Erythroblast (primary cell): ENCODE measurements around the gene ERBB4.
A peak's percentile ranks its signal among the peaks of the same experiment; 100 is the strongest.

Source experiments
- DNase-seq, 2 experiments: peaks; one replicate each; lab custom pipeline; 2025; lab: John Stamatoyannopoulos, UW
- GATA1 ChIP-seq: IDR thresholded peaks from 2 replicates; pipeline ENCODE4 v1.6.1; 2011; ENCODE audit warnings: low read depth, mild to moderate bottlenecking, control low read depth, low read length, moderate library complexity
- POLR2A ChIP-seq: IDR thresholded peaks from 2 replicates; pipeline ENCODE4 v1.6.1; 2011; ENCODE audit warnings: mild to moderate bottlenecking, low read length

The ERBB4 gene

DNA sequence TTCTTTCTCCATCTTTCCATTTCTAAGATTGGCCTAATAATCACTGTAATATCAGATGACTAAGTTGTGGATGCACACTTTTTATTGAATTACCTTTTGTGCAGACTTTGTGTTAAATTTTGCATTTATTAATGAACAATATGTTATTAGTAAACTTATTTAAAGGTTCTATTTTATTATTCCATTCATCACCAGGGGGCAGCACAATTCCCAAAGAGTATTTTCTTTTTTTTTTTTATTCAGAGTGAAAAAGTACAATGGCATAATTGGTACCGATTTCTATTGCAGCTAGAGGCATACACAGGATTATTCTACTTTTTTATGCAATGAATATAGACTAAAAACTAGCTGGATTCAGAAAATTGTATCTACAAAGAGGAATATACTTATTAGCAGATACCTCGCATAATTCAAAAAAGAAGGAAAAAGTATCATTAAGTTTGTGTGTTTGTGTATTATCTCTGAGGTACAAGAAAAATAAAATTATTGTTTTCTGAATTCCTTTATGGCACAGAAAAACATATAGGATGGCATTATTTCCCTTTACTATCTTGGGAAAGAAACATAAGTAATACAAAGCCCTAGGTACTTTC, 390.6 kb downstream of the ERBB4 start:
- TF ChIP-seq GATA1 (no peak), POLR2A (no peak)

DNA sequence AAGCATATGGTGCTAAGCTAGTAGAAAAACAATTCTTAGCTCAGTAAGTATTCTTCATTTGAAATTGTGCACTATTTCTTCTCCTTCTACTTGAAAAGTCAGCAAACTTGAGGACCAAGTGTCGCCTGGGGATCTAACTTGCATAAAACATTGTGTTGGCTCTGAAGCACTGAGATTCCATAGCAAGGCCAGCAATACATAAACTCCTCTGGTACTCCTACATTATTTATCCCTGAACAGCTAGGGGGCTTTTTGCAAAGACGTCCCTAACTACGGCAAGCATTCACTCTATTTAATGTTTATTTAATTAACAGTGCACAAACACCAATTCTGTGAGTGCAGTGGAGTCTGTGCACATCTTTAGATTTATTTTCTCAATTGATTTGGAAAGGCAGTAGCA, 392.2 kb downstream of the ERBB4 start:
- TF ChIP-seq GATA1 (no peak), POLR2A (no peak)
- no peak for DNase-seq

More for the DNA sequence above, 390.6 kb downstream of the ERBB4 start:
- peak; percentile 0 to 8 for DNase-seq

DNA sequence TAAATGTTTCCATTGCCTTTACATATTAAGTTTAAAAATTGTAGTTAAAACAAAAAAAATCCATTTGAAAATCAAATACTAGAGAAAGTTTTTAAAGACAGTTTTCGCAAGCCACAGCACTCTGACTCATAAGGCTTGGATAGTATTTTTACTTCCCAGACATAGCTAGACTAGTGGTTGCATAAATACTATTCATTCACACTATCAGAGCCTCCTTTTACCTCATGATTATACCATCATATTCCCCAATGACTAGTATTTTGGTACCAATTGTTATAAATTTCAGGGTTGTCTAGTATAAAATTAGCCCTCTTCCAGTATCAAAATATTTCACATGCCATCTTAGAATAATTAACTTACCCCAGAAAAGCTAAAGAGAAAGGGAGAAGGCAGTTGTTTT, 393.5 kb downstream of the ERBB4 start:
- no peak for DNase-seq
- TF ChIP-seq POLR2A, result no peak
- no peak for TF ChIP-seq GATA1

DNA sequence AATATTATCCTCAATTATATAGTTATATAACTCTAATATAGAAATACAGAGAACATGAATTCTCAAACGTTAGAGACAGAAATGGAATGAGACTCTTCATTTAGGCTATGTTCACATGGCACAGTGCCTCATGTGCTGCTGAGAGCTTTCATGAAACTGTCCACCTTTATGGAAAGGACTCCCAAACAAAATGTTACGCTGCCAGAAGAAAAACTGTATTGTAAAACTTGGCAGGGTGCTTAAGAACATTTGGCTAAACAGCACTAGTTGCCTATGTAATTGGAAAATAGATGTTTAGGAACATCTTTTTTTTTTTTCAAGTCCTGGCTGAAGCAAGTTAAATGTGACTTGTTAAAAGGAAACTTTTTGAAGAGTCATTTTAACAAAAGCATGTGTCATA, 396.0 kb downstream of the ERBB4 start:
- no peak for DNase-seq
- TF ChIP-seq POLR2A, result no peak
- TF ChIP-seq GATA1, result no peak

DNA sequence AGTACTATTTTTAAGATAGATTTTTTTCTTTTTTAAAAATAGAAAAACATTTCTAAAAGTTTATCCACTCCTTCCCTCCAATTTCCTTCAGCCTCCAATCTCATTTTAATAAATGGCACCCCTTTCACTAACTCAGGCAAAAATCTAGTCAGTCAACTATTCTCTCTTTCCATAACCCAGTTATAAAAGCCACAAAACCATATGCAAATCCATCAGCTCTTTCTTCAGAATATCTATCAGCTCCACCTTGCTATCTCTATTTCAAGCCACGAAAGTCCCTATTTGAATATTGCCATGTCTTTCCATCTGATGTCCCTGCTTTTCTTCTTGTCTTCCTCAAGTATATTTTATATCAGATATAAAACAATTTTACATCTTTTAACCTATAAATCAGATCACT, 397.1 kb downstream of the ERBB4 start:
- no peak for TF ChIP-seq GATA1
- no peak for TF ChIP-seq POLR2A
- DNase-seq, result no peak

DNA sequence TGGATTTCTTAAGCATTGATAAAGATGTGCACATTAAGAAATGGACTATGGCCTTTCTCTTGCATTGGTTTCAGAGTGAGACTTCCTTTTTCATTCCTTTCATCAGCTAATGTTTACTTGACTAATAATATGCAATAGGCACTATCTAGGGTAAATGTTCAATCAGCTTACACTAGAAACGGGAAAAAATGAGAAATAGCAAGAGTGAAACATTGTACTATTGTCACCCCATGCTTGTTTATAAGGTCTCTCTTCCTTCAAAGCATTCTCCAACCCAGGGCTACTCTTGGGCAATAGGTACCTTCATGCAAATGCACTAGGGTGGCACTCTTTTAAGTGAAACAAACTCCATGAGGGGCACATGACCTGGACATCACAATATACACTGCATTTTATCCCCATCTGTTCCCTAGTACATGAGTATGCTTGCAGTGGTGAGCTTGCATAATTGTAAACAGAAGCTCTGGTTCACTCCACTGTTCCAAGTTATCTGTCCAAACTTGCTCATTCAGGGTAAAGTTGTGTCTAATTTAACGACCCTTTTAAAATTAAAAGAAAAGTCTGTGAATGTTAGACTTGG, 402.3 kb downstream of the ERBB4 start:
- DNase-seq, result no peak
- TF ChIP-seq POLR2A (no peak), GATA1 (no peak)

DNA sequence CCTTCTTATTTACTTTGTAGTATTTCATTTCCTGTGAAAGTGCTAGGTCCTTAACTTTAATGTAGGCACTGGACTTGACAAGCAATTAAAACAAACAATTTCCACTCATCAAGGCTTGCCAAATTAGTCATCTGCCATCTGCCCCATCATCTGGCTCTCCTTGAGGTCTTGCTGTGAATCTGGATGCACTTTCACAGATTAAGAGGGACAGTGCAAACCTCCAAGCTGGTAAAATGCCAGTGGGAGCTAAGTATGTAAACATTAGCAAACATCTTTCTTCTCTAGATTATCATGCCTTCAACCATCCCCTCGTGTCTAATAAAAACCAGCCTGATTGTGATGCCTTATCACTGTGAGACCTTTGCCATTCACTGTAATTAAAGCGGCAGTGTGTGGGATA, 402.9 kb downstream of the ERBB4 start:
- TF ChIP-seq GATA1 (no peak), POLR2A (no peak)
- no peak for DNase-seq

DNA sequence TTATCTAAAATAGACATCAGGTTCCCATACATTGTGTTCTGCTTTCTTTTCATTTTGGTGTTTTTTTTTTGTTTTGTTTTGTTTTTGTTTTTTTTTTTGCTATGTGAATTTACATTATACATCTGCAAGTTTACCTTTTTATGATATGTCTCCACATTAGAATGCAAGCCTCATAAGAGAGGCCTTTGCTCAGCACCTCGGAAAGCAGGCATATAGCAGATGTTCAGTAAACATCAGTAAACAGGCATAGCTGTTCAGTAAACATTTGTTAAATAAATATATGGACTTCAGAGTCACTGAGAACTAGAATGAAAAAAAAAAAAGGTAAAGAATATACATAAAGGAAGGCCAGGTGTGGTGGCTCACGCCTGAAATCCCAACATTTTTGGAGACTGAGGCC, 405.3 kb downstream of the ERBB4 start:
- DNase-seq, result no peak
- TF ChIP-seq POLR2A (no peak), GATA1 (no peak)

DNA sequence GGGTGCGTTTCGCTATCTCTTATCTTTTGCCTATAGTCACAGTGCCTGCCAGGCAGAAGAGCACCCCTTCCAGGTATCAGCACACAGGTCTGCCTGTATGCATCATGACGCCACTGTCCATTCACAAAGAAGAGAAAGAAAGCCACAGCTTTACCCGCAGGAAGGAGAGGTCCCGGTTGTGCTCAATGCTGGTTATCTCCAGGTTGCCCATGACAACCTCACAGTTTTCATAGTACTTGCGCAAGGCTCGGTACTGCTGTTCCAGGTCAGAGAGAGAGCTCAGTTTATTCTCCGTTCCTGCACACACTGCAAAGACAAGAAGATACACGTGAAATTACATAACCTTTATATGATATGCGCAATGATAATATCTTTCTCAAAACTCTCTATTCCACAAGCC, 414.0 kb downstream of the ERBB4 start:
- DNase-seq, result no peak

DNA sequence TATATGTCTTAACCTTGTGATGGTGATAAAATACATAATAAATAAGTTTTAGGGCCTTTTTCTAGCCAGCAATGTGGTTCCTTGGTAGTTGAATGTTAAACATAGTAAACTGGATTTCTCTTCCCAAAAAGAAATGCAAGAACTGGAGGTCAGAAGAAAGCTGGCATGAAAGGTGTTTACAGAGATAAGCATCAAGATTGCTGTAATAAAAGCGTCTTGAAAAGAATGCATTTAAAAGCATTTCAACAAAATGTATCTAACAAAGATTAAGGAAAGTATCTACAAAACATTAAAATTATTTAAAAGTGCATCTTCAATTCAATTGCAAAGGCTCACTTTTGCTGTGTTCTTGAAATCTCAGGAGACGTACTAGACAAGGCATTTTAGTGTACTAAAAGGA, 419.0 kb downstream of the ERBB4 start:
- no peak for DNase-seq
- TF ChIP-seq POLR2A (no peak), GATA1 (no peak)

More for the DNA sequence above, 414.0 kb downstream of the ERBB4 start:
- TF ChIP-seq POLR2A (no peak), GATA1 (no peak)

DNA sequence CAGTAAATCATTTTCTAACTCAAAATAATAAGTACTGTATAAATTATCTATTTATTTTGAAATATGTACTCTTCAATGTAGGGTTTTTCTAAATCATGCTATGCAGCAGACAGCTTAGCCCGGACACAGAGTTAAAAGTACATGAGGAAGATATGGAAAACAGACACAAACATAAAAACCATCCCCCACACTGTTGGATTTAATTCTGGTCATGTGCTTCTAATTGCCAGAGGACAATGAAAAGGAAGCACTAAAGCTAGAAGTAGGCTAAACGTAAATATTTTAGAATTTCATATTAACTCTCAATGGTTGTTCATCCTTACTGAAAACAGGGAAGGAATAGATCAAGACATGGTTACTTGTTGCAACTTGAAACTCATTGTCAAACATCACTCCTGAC, 420.7 kb downstream of the ERBB4 start:
- no peak for TF ChIP-seq GATA1
- no peak for TF ChIP-seq POLR2A
- no peak for DNase-seq

DNA sequence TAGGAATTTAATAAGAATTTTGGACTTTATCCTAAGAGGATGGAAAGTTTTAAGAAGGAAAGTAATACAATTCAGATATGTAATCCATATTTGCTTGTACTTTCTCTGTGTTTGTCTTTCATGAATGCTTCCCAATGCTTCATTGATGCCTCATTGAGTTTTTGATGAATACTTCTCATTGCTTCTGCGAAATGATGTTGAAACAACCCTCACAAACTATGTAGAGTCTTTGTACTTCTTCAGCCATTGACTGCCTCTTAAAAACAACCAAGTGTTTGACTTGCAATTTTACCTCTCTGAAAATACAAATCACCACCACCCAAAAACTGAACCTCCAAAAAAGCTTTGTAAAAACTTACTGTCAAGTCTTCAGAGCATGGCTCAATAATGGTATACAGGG, 424.1 kb downstream of the ERBB4 start:
- DNase-seq, result no peak
- TF ChIP-seq GATA1 (no peak), POLR2A (no peak)

DNA sequence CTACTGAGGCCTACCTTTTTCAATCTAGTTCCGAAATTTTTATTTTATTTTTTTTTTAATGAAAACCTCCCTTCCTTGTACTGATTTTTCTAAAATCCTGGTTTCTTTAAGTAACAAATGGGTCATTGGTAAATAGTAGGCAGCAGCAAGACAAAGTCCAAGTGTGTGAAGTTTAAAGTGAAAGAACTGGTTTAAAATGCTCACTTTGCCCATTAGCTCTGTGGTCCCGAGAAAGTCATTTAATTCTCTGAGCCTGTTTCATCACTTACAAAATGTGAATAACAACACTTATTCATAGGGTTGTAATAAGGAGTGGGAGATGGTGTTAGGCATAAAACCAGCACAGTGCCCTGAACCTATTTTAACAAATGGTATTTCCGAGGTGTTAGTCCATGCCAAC, 426.2 kb downstream of the ERBB4 start:
- no peak for DNase-seq
- no peak for TF ChIP-seq POLR2A
- no peak for TF ChIP-seq GATA1

DNA sequence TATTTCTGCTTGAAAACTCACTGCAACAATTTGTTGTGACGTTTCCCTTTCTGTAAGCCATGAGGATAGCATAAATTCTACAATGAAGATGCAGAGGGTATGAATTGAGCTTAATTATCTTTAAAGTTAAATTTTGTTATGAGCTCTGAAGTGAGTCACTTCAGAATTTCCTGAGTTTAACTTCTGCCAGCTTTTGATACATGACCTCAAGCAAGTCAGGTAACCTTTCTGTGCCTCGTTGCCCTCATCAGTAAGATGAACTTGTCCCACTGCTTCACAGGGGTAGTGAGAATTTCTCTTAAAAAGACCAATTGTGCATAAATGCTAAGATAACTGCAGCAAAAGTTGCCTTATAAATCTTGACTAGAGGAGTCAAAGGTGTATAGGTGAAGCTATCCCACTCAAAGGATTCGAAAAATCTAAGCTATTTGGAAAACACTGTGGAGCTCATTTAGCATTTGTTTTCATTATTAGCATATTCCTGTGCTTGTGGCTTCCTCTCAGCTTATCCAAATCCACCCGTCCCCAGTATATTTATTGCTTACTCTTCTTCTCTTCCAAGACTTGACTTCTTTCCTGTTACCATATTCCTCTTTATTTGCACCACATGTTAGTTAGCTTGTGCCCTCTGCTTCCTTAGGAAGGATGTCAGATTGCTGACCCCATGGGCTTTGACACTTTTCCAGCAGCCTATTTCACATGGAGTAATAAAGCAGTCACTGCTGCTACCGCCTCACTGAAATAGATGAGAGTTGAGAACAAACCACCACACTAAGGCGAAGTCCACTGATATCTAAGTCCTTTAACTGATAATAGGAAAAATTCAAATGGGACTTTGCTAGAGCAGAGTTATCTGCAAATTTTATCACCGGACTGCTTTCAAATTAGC, 428.6 kb downstream of the ERBB4 start:
- DNase-seq, result no peak
- TF ChIP-seq POLR2A, result no peak
- TF ChIP-seq GATA1, result no peak

DNA sequence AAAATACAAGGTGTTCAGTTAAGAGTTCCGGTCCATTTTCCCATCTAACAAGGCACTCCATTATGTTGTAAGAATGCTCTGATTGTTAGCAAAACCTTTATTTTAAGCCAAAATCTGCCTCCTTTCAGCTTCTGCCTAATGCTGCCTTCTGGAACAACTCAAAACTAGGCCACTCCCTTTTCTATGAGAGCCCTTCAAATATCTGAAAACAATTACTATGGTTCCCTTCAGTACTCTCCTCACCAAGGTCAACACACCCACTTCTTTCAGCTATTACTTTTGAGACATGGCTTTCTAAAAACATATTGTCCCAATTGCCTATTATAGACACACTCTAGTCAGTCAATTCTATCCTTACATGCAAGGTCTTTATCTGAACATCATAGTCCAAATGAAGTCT, 429.4 kb downstream of the ERBB4 start:
- no peak for DNase-seq
- TF ChIP-seq POLR2A (no peak), GATA1 (no peak)
